ENCODE data around the gene DIS3L. TPM values are rescaled to one million over a fixed set of nuclear protein-coding genes. Genes with fewer than 3 reads are reported as not detected.
"Not testable (repeated sequence)": the region's sequence is repeated elsewhere in the genome, so short reads cannot be mapped to it uniquely, and the experiment has no call there.

DIS3L gene
- 23.8 and 27.2 TPM in 2 replicates for total RNA-seq

DNA sequence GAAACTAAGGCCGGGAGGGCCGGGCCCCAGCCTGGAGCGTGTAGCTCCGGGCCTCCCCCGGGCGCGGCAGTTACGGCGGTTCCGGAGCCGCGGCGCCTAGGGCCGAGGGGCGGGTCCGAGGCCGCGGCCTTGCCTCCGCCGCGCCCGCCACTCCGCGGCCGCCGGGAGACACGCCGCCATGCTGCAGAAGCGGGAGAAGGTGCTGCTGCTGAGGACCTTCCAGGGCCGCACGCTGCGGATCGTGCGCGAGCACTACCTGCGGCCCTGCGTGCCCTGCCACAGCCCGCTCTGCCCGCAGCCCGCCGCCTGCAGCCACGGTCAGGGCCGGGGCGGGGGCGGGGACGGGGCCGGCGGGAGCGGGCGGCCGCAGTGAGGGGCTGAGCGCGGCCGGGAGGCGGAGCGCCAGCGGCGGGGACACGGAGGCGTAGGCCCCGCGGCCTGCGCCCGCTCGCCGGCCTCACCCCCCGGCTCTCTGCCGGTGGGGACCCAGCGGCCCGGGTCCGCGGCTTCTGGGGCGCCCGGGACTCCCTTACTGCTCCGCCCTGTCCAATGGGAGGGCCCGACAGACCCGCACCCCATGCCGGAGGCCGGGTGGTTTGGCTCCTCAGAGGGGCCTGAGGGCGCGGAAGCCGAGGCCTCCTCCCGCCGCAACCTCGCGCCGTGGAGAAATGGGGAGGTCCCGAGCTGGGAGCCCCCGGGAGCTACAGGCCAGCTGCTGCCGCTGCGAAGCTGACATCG lies at the start of gene DIS3L:
DIS3L (plus strand) TSS at position 150 of the 738 bp plus-strand sequence; CDS start at position 179, 29 bp downstream.
- Mint-ChIP-seq H3K36me3 (ENCODE audit: low read depth) (peaks cover 10% of the 10 kb centered on the region), H3K4me1 (peaks cover 28% of the 10 kb centered on the region), H3K27me3 (no peaks in the 10 kb centered on the region), H3K27ac (peak within 1 kb of the TSS; percentile 89), H3K4me3 (peak within 1 kb of the TSS; percentile 82), H3K9me3 (no peaks in the 10 kb centered on the region)
- peak; percentile 74 for DNase-seq
- intact Hi-C loops (cut with micrococcal nuclease) = loop anchor here (1.0 to 10.0 kb wide), 7 partner anchors 63 to 989 kb away; partner anchors contain the start of genes RAB11A, RNU5B-1, RPL4 and SNAPC5
- CTCF ChIA-PET = interaction anchor here (0.9 to 4.8 kb wide), 3 partner anchors 8 to 205 kb away, joined by 3 to 17 read pairs (median 3); partner anchors contain the start of gene SNAPC5
- TF ChIP-seq CTCF (IDR thresholded peaks at IDR 0.05) = no peak
- POLR2A ChIA-PET = interaction anchor here (1.0 to 2.1 kb wide), 10 partner anchors 61 to 1108 kb away, joined by 3 to 11 read pairs (median 4); partner anchors contain the start of genes CLPX, RAB11A, RNU5B-1 and RPL4
- ATAC-seq (ENCODE audit: low read depth) = peak; percentile 82

- H3K36me3 Mint-ChIP-seq (ENCODE audit: low read depth); intact Hi-C loops (cut with micrococcal nuclease); POLR2A ChIA-PET; CTCF ChIA-PET; H3K4me3 Mint-ChIP-seq; H3K27ac Mint-ChIP-seq; H3K9me3 Mint-ChIP-seq; ATAC-seq (ENCODE audit: low read depth); H3K4me1 Mint-ChIP-seq; DNase-seq: not testable (repeated sequence)
- peaks cover 37% of the 10 kb centered on the region for H3K27me3 Mint-ChIP-seq
Observed at GRCh38 chr15:66245832-66246231, 47.5 kb upstream of the DIS3L start.

DNA sequence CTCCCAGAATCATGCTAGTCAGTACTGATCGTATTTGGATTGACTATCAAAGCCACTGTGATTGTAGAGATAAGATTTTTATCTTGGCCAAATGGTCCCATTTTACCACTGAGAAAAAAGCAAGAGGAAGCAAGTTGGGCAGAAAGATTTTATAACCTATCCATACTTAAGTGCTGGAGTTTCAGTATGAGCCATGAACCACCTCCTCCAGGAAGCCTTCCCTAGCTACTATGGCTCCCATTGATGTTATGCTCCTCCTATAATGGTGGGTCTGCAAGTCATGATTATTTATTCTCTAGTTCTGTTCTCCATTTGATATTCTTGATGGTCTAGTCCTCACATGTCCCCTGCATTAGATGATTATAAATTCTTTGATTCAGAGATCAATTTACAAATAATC lies 46.4 kb upstream of the DIS3L start:
- Mint-ChIP-seq H3K9me3 (no peaks in the 10 kb centered on the region), H3K4me3 (no peak overlapping the region), H3K27ac (no peak overlapping the region), H3K4me1 (peaks cover 3% of the 10 kb centered on the region), H3K27me3 (peaks cover 48% of the 10 kb centered on the region), H3K36me3 (ENCODE audit: low read depth) (no peaks in the 10 kb centered on the region)
- intact Hi-C loops (cut with micrococcal nuclease) = no loop called here
- ChIA-PET POLR2A (no interaction called here), CTCF (no interaction called here)
- DNase-seq = no peak
- no peak for ATAC-seq (ENCODE audit: low read depth)
- TF ChIP-seq CTCF (IDR thresholded peaks at IDR 0.05) = no peak

DNA sequence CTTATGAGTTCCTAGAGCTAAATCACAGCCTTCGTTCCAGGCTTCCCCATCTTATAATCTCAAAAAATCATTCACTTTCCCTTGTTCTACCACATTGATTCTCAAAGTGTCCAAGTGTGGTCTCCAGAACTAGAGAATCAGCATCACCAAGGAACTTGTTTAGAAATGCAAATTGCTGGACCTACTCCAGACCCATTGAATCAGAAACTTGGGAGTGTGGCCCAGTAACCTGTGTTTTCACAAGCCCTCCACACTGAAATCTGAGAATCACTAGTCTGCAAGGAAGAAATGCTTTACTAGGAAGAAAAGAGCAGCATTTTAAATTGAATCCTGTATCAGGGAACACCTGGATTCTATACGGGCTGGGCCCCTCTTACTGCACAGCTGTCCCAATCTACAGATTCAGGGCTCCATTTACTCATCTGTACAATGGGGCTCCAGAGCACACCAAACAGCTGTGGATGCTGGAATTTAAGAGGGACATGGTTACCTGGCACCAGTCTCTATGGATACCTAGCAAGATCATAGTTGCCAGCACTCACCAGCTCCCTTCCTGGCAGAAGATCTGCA lies 43.7 kb upstream of the DIS3L start:
- Mint-ChIP-seq H3K27ac (no peak overlapping the region), H3K27me3 (peaks cover 49% of the 10 kb centered on the region), H3K4me3 (no peak overlapping the region), H3K9me3 (no peaks in the 10 kb centered on the region), H3K36me3 (ENCODE audit: low read depth) (no peaks in the 10 kb centered on the region), H3K4me1 (peaks cover 15% of the 10 kb centered on the region)
- POLR2A ChIA-PET = no interaction called here
- ATAC-seq (ENCODE audit: low read depth) (no peak), DNase-seq (no peak)
- CTCF ChIA-PET = no interaction called here
- intact Hi-C loops (cut with micrococcal nuclease) = no loop called here
- no peak for TF ChIP-seq CTCF (IDR thresholded peaks at IDR 0.05)

GRCh38 chr15:66251065-66251789 lies 42.1 kb upstream of the DIS3L start:
- no peak for TF ChIP-seq CTCF (IDR thresholded peaks at IDR 0.05)
- intact Hi-C loops (cut with micrococcal nuclease) = no loop called here
- ATAC-seq (ENCODE audit: low read depth) (no peak), DNase-seq (no peak)
- ChIA-PET CTCF (interaction anchor here (1.3 kb wide), 1 partner anchor 315 kb away, joined by 3 read pairs; no protein-coding TSS in a partner anchor), POLR2A (interaction anchor here (0.5 kb wide), 1 partner anchor 1973 kb away, joined by 5 read pairs; no protein-coding TSS in a partner anchor)
- H3K36me3 Mint-ChIP-seq (ENCODE audit: low read depth) = no peaks in the 10 kb centered on the region
- H3K27ac Mint-ChIP-seq = no peak overlapping the region
- H3K4me1 Mint-ChIP-seq = peaks cover 18% of the 10 kb centered on the region
- no peaks in the 10 kb centered on the region for H3K9me3 Mint-ChIP-seq
- peaks cover 58% of the 10 kb centered on the region for H3K27me3 Mint-ChIP-seq
- H3K4me3 Mint-ChIP-seq = peak overlapping the region; percentile 58

Measured in activated B cell treated with CpG ODN at 0.5 μM for 24 hours (primary cell).